HEK293 (cell line): ENCODE measurements around the gene MSI2.

Source experiments
- CTCF ChIA-PET: fragments of 350-600 bp; formaldehyde crosslinking; extraction: SDS; loops from one replicate; lab custom pipeline; 2021; ENCODE audit warnings: antibody characterized with exemption; lab: Yijun Ruan, JAX
- POLR2A ChIA-PET: fragments of 300-600 bp; formaldehyde crosslinking; extraction: SDS; loops from one replicate; lab custom pipeline; 2020; ENCODE audit warnings: antibody characterized with exemption, inconsistent platforms; lab: Yijun Ruan, JAX
- H3K27ac ChIP-seq: fragments of 200-500 bp; sonication (Bioruptor generic); 2 replicates; pipeline ENCODE4 v1.5.1; 2014; ENCODE audit warnings: low read depth, low read length, control low read depth, inconsistent platforms; ENCODE audit errors: extremely low read depth
- H3K36me3 ChIP-seq, 2 experiments: fragments of 200-500 bp in 1 of 2; sonication (Bioruptor generic) in 1 of 2; 1 replicate in 1 of 2; 2 replicates in 1 of 2; pipeline ENCODE4 v1.5.1; 2014 to 2017; ENCODE audit warnings: inconsistent platforms in 2 of 2, low read length in 2 of 2; ENCODE audit not compliant: control insufficient read depth in 2 of 2, insufficient read depth in 1 of 2
- H3K4me1 ChIP-seq: fragments of 200-500 bp; sonication (Bioruptor generic); 2 replicates; pipeline ENCODE4 v1.5.1; 2014; ENCODE audit warnings: mild to moderate bottlenecking, low read length, inconsistent platforms; ENCODE audit not compliant: control insufficient read depth, insufficient read depth
- H3K4me3 ChIP-seq: 2 replicates; pipeline ENCODE4 v1.5.1; 2011; ENCODE audit warnings: low read depth, mild to moderate bottlenecking, control low read depth, low read length, moderate library complexity
- H3K9me3 ChIP-seq: fragments of 200-500 bp; sonication (Bioruptor generic); 2 replicates; pipeline ENCODE4 v1.5.1; 2014; ENCODE audit warnings: low read depth, low read length, inconsistent platforms; ENCODE audit not compliant: control insufficient read depth, insufficient read depth
- BCL6B ChIP-seq: fragments of 450-650 bp; formaldehyde crosslinking; IDR thresholded peaks from 2 replicates; pipeline ENCODE4 v1.5.1; 2017; ENCODE audit warnings: missing biosample characterization, missing genetic modification characterization
- GLI2 ChIP-seq: fragments of 450-650 bp; formaldehyde crosslinking; IDR thresholded peaks from 2 replicates; pipeline ENCODE4; 2017; ENCODE audit warnings: missing biosample characterization, missing genetic modification characterization, low read depth, borderline replicate concordance
- GLI4 ChIP-seq: fragments of 450-650 bp; formaldehyde crosslinking; IDR thresholded peaks from 2 replicates; pipeline ENCODE4 v1.5.1; 2016; ENCODE audit warnings: missing biosample characterization, missing genetic modification characterization
- KLF17 ChIP-seq: fragments of 450-650 bp; formaldehyde crosslinking; IDR thresholded peaks from 2 replicates; pipeline ENCODE4 v1.5.1; 2016; ENCODE audit warnings: missing biosample characterization, missing genetic modification characterization
- OVOL3 ChIP-seq: fragments of 450-650 bp; formaldehyde crosslinking; IDR thresholded peaks from 2 replicates; pipeline ENCODE4 v1.5.1; 2016; ENCODE audit warnings: missing biosample characterization, missing genetic modification characterization
- PRDM4 ChIP-seq: fragments of 450-650 bp; formaldehyde crosslinking; IDR thresholded peaks from 2 replicates; pipeline ENCODE4 v1.5.1; 2017; ENCODE audit warnings: missing biosample characterization, missing genetic modification characterization
- SETDB1 ChIP-seq: IDR thresholded peaks from one replicate; pipeline ENCODE4 v1.6.1; 2017; ENCODE audit warnings: mild to moderate bottlenecking, low read length, moderate library complexity, mixed read lengths; ENCODE audit not compliant: insufficient read length
- YY2 ChIP-seq: fragments of 450-650 bp; formaldehyde crosslinking; IDR thresholded peaks from 2 replicates; pipeline ENCODE4 v1.5.1; 2016; ENCODE audit warnings: missing biosample characterization, missing genetic modification characterization
- ZBTB44 ChIP-seq: fragments of 450-650 bp; IDR thresholded peaks from 2 replicates; pipeline ENCODE4 v1.5.1; 2018; ENCODE audit warnings: missing biosample characterization, mild to moderate bottlenecking, missing genetic modification characterization
- ZNF280D ChIP-seq: fragments of 450-650 bp; formaldehyde crosslinking; IDR thresholded peaks from 2 replicates; pipeline ENCODE4 v1.5.1; 2016; ENCODE audit warnings: missing biosample characterization, missing genetic modification characterization
- ZNF311 ChIP-seq: fragments of 450-650 bp; formaldehyde crosslinking; IDR thresholded peaks from 2 replicates; pipeline ENCODE4 v1.5.1; 2017; ENCODE audit warnings: missing biosample characterization, missing genetic modification characterization, borderline replicate concordance
- ZNF354C ChIP-seq: fragments of 450-650 bp; formaldehyde crosslinking; IDR thresholded peaks from 2 replicates; pipeline ENCODE4 v1.5.1; 2016; ENCODE audit warnings: missing biosample characterization, missing genetic modification characterization, low read depth, borderline replicate concordance
- ZNF521 ChIP-seq: fragments of 450-650 bp; formaldehyde crosslinking; IDR thresholded peaks from 2 replicates; pipeline ENCODE4 v1.5.1; 2017; ENCODE audit warnings: missing biosample characterization, mild to moderate bottlenecking, missing genetic modification characterization
- ZNF560 ChIP-seq: fragments of 450-650 bp; formaldehyde crosslinking; IDR thresholded peaks from 2 replicates; pipeline ENCODE4 v1.5.1; 2017; ENCODE audit warnings: missing biosample characterization, missing genetic modification characterization, borderline replicate concordance
- ZNF785 ChIP-seq: fragments of 450-650 bp; formaldehyde crosslinking; IDR thresholded peaks from 2 replicates; pipeline ENCODE4 v1.5.1; 2016; ENCODE audit warnings: missing biosample characterization, missing genetic modification characterization
- ZNF791 ChIP-seq: fragments of 450-650 bp; formaldehyde crosslinking; IDR thresholded peaks from 2 replicates; pipeline ENCODE4 v1.5.1; 2016; ENCODE audit warnings: missing biosample characterization, missing genetic modification characterization
- ZNF792 ChIP-seq: fragments of 450-650 bp; formaldehyde crosslinking; IDR thresholded peaks from 2 replicates; pipeline ENCODE4 v1.5.1; 2016; ENCODE audit warnings: missing biosample characterization, missing genetic modification characterization
- ZSCAN4 ChIP-seq: fragments of 450-650 bp; formaldehyde crosslinking; IDR thresholded peaks from 2 replicates; pipeline ENCODE4 v1.5.1; 2017; ENCODE audit warnings: missing biosample characterization, missing genetic modification characterization
- TF ChIP-seq, protein P1 (sequence below): fragments of 450-650 bp; formaldehyde crosslinking; IDR thresholded peaks from 2 replicates; pipeline ENCODE4 v1.5.0; 2017; ENCODE audit warnings: missing biosample characterization, missing genetic modification characterization, borderline replicate concordance
- TF ChIP-seq, protein P2 (sequence below): fragments of 450-650 bp; formaldehyde crosslinking; IDR thresholded peaks from 2 replicates; pipeline ENCODE4 v1.5.1; 2016; ENCODE audit warnings: missing biosample characterization, missing genetic modification characterization

Gene MSI2

DNA sequence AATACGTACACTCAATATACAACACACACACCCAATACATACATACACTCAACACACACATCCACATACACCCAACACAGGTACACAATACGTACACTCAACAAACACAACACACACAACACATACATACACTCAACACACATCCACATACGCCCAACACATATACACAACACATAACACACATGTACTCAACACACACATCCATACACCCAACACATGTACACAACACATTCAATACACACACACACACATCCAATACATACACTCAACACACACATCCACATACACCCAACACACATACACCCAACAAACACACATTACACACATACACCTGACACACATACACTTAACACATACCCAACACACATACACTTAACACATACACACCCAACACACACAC is 392.9 kb downstream of the MSI2 start:
- Histone ChIP-seq H3K9me3 (no peaks in the 10 kb centered on the region), H3K4me1 (peaks cover 3% of the 10 kb centered on the region; the same call in 1 of the 2 replicates), H3K36me3 (peaks cover 0 to 3% of the 10 kb centered on the region in 2 experiments; a peak in 1 of 3 replicates), H3K4me3 (no peak overlapping the region), H3K27ac (no peak overlapping the region)
- ChIA-PET CTCF (interaction anchor here (0.6 kb wide), 1 partner anchor 1461 kb away, joined by 4 read pairs; no protein-coding TSS in a partner anchor), POLR2A (no interaction called here)
- TF ChIP-seq ZNF311 (tag by site-specific recombination) (peak; percentile 62; the same call in 1 of the 2 replicates), PRDM4 (tag by site-specific recombination) (no peak), ZNF791 (0 out of 2 replicates have a peak, but pooled peaks have one; percentile 20), YY2 (tag by site-specific recombination) (no peak), ZNF354C (no peak), BCL6B (tag by site-specific recombination) (peak; percentile 27; the same call in 1 of the 2 replicates), ZBTB44 (no peak), GLI4 (peak; percentile 37; the same call in 1 of the 2 replicates), ZNF521 (0 out of 2 replicates have a peak, but pooled peaks have one; percentile 78), ZNF785 (0 out of 2 replicates have a peak, but pooled peaks have one; percentile 57), ZSCAN4 (tag by site-specific recombination) (peak; percentile 22; the same call in 1 of the 2 replicates), SETDB1 (no peak), OVOL3 (no peak), GLI2 (tag by site-specific recombination) (no peak), ZNF560 (tag by site-specific recombination) (no peak), ZNF792 (tag by site-specific recombination) (no peak), ZNF280D (tag by site-specific recombination) (no peak), KLF17 (tag by site-specific recombination) (no peak)
- TF ChIP-seq, protein P1, sequence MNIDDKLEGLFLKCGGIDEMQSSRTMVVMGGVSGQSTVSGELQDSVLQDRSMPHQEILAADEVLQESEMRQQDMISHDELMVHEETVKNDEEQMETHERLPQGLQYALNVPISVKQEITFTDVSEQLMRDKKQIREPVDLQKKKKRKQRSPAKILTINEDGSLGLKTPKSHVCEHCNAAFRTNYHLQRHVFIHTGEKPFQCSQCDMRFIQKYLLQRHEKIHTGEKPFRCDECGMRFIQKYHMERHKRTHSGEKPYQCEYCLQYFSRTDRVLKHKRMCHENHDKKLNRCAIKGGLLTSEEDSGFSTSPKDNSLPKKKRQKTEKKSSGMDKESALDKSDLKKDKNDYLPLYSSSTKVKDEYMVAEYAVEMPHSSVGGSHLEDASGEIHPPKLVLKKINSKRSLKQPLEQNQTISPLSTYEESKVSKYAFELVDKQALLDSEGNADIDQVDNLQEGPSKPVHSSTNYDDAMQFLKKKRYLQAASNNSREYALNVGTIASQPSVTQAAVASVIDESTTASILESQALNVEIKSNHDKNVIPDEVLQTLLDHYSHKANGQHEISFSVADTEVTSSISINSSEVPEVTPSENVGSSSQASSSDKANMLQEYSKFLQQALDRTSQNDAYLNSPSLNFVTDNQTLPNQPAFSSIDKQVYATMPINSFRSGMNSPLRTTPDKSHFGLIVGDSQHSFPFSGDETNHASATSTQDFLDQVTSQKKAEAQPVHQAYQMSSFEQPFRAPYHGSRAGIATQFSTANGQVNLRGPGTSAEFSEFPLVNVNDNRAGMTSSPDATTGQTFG (tag by site-specific recombination): 0 out of 2 replicates have a peak, but pooled peaks have one; percentile 12
- TF ChIP-seq, protein P2, sequence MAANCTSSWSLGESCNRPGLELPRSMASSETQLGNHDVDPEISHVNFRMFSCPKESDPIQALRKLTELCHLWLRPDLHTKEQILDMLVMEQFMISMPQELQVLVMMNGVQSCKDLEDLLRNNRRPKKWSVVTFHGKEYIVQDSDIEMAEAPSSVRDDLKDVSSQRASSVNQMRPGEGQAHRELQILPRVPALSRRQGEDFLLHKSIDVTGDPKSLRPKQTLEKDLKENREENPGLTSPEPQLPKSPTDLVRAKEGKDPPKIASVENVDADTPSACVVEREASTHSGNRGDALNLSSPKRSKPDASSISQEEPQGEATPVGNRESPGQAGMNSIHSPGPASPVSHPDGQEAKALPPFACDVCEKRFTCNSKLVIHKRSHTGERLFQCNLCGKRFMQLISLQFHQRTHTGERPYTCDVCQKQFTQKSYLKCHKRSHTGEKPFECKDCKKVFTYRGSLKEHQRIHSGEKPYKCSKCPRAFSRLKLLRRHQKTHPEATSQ (tag by site-specific recombination): no peak
